ENCODE measurements around the gene LBHD2. TPM values are rescaled to one million over a fixed set of nuclear protein-coding genes. Genes with fewer than 3 reads are reported as not detected.

The LBHD2 gene
- total RNA-seq, 1 experiment from 2014 or later: not detected

DNA sequence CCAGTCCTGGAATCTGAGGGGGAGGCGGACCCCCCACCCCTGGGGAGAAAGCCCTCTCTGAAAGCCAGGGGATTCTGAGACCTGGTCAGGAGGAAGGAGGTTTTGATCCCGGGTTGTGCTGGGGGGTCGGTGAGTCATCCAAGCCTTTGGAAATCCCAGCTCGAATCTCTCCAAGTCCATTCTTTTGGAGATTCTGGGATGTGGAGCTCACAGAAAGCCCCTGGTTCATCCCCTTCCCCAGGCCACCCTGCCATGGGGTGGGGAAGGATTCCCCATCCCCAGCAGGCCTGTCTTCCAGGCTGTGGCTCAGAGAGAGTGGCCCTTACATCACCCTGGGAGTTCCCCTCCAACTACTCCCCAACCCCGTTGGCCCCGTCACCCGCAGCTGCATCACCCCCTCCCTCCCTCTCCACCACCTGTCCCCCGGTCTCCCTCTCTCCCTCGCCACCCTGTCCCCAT, 24.8 kb downstream of the LBHD2 start:
- H3K27me3 ChIP-seq (ENCODE audit: insufficient read depth, low read length): no peaks in the 10 kb centered on the region
- TF ChIP-seq SRF (IDR thresholded peaks at IDR 0.05; ENCODE audit: low read depth): no peak
- TF ChIP-seq, protein P1, sequence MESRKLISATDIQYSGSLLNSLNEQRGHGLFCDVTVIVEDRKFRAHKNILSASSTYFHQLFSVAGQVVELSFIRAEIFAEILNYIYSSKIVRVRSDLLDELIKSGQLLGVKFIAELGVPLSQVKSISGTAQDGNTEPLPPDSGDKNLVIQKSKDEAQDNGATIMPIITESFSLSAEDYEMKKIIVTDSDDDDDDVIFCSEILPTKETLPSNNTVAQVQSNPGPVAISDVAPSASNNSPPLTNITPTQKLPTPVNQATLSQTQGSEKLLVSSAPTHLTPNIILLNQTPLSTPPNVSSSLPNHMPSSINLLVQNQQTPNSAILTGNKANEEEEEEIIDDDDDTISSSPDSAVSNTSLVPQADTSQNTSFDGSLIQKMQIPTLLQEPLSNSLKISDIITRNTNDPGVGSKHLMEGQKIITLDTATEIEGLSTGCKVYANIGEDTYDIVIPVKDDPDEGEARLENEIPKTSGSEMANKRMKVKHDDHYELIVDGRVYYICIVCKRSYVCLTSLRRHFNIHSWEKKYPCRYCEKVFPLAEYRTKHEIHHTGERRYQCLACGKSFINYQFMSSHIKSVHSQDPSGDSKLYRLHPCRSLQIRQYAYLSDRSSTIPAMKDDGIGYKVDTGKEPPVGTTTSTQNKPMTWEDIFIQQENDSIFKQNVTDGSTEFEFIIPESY (IDR thresholded peaks at IDR 0.05; ENCODE audit: extremely low read depth, insufficient replicate concordance, low read length): no peak
- no peak for TF ChIP-seq EGR1 (IDR thresholded peaks at IDR 0.05; ENCODE audit: low read depth)
- no peak for TF ChIP-seq CBX3 (IDR thresholded peaks at IDR 0.05; ENCODE audit: low read depth)
- TF ChIP-seq, protein P2, sequence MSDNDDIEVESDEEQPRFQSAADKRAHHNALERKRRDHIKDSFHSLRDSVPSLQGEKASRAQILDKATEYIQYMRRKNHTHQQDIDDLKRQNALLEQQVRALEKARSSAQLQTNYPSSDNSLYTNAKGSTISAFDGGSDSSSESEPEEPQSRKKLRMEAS (IDR thresholded peaks at IDR 0.05): no peak
- TF ChIP-seq SP1 (IDR thresholded peaks at IDR 0.05; ENCODE audit: low read depth): no peak
- no peak for TF ChIP-seq YY1 (IDR thresholded peaks at IDR 0.05; ENCODE audit: extremely low read depth, insufficient replicate concordance, low read depth, low read length)
- CTCF ChIA-PET: no interaction called here
- H3K9ac ChIP-seq (ENCODE audit: low read length): peak overlapping the region; percentile 49
- POLR2A ChIA-PET: no interaction called here
- H3K9me2 ChIP-seq (ENCODE audit: insufficient read depth): no peaks in the 10 kb centered on the region
- no peaks in the 10 kb centered on the region for H3K36me3 ChIP-seq (ENCODE audit: control insufficient read depth in 1 of 2, insufficient read depth in 2 of 2, low read length in 2 of 2)
- H4K20me1 ChIP-seq (ENCODE audit: insufficient read depth): no peaks in the 10 kb centered on the region
- intact Hi-C loops (cut with micrococcal nuclease): loop anchor here (1.0 kb wide), 1 partner anchor 33 kb away; no protein-coding TSS in a partner anchor
- ATAC-seq (no peak), DNase-seq (ENCODE audit: low read depth, low spot score) (no peak)
- H3K4me2 ChIP-seq (ENCODE audit: low read length): peak overlapping the region; percentile 70
- H3K4me3 ChIP-seq (replicated peaks in 1 of 2; ENCODE audit: low read depth in 1 of 2, low read length in 2 of 2): peak overlapping the region in 1 of 2 experiments; percentile 20; a peak in 1 of 4 replicates
- H3K79me2 ChIP-seq (ENCODE audit: insufficient read depth, low read length): no peaks in the 10 kb centered on the region
- H3K27ac ChIP-seq (ENCODE audit: low read depth, low read length): peak overlapping the region; percentile 71
- RAD21 ChIA-PET (ENCODE audit: low non-redundant PET in 1 of 2, low total read pairs in 2 of 2, uncharacterized antibody in 2 of 2, unreplicated experiment in 2 of 2): no interaction called here
- H3K9me3 ChIP-seq (ENCODE audit: control insufficient read depth in 1 of 2, insufficient read depth in 1 of 2, low read depth in 1 of 2, low read length in 2 of 2): no peaks in the 10 kb centered on the region
- no TSS peak for BruUV-seq (replicated peaks)
- no peak overlapping the region for H2AFZ ChIP-seq (ENCODE audit: low read depth, low read length, poor library complexity, severe bottlenecking)
- H3K4me1 ChIP-seq (ENCODE audit: control insufficient read depth in 1 of 2, insufficient read depth in 2 of 2, low read length in 2 of 2): peaks cover 54 to 72% of the 10 kb centered on the region in 2 experiments
